Endodermal cell (in vitro differentiated cells): ENCODE data around the gene FHDC1. TPM values are rescaled to one million over a fixed set of nuclear protein-coding genes. Genes with fewer than 3 reads are reported as not detected.

Experiments used
- DNase-seq: peaks from one replicate; pipeline ENCODE4 v3.0.0-alpha.2; 2017
- H3K27ac ChIP-seq: 2 replicates; pipeline ENCODE4 v1.5.1; 2013; ENCODE audit warnings: mild to moderate bottlenecking, low read depth, low read length, moderate library complexity
- H3K27me3 ChIP-seq: 2 replicates; pipeline ENCODE4 v1.6.1; 2013; ENCODE audit warnings: mild to moderate bottlenecking, low read length, moderate library complexity; ENCODE audit not compliant: insufficient read depth, control insufficient read depth, poor library complexity, severe bottlenecking
- H3K36me3 ChIP-seq: 2 replicates; pipeline ENCODE4 v1.7.0; 2013; ENCODE audit warnings: mild to moderate bottlenecking, low read length, moderate library complexity; ENCODE audit not compliant: control insufficient read depth, insufficient read depth
- H3K4me1 ChIP-seq: one replicate; pipeline ENCODE4 v1.7.0; 2013; ENCODE audit warnings: low read length; ENCODE audit not compliant: control insufficient read depth, insufficient read depth
- H3K4me3 ChIP-seq: 2 replicates; pipeline ENCODE4 v1.5.1; 2013; ENCODE audit warnings: mild to moderate bottlenecking, low read length, moderate library complexity
- H3K9ac ChIP-seq: 2 replicates; pipeline ENCODE4 v1.6.1; 2013; ENCODE audit warnings: mild to moderate bottlenecking, low read length, moderate library complexity; ENCODE audit not compliant: poor library complexity, severe bottlenecking; ENCODE audit errors: extremely low read depth
- H3K9me3 ChIP-seq: 2 replicates; pipeline ENCODE4 v1.6.1; 2013; ENCODE audit warnings: mild to moderate bottlenecking, low read length, moderate library complexity; ENCODE audit not compliant: control insufficient read depth
- H3K27ac Mint-ChIP-seq: 2 replicates; pipeline ENCODE4 v1.8.0; 2020; ENCODE audit warnings: mixed read lengths
- H3K27me3 Mint-ChIP-seq: 2 replicates; pipeline ENCODE4 v1.8.0; 2021; ENCODE audit warnings: mild to moderate bottlenecking, mixed read lengths; ENCODE audit not compliant: insufficient read depth
- H3K36me3 Mint-ChIP-seq: 2 replicates; pipeline ENCODE4 v1.8.0; 2020; ENCODE audit warnings: low read depth, mixed read lengths
- H3K4me1 Mint-ChIP-seq: 2 replicates; pipeline ENCODE4 v1.8.0; 2020; ENCODE audit warnings: mixed read lengths
- H3K4me3 Mint-ChIP-seq: 2 replicates; pipeline ENCODE4 v1.8.0; 2020; ENCODE audit warnings: mild to moderate bottlenecking, moderate library complexity, mixed read lengths
- H3K9me3 Mint-ChIP-seq: 2 replicates; pipeline ENCODE4 v1.8.0; 2020; ENCODE audit warnings: mild to moderate bottlenecking, mixed read lengths
- WGBS, 2 experiments: methylation state at CpG; one replicate each; pipeline versions ENCODE4 v1.1.5 to v1.1.7; 2013; ENCODE audit warnings: missing lambda C conversion rate in 2 of 2, mixed read lengths in 1 of 2; ENCODE audit not compliant: insufficient coverage in 1 of 2, insufficient read length in 1 of 2; 5-methylcytosine and 5-hydroxymethylcytosine counted together
- total RNA-seq, 2 donors: library from RNA; stranded (reverse); fragmentation: NEBNext Ultra II Directional in 1 of 2; extraction: Animal tissue kit (Norgen Biotek cat#: 25700) in 1 of 2; gene quantifications; 2 replicates in 1 of 2; 3 replicates in 1 of 2; pipeline ENCODE4 v1.2.1, GENCODE V29; 2021
- TF ChIP-seq, protein P1 (sequence below): fragments of 200-600 bp; sonication (generic); conservative IDR thresholded peaks from 2 replicates; pipeline ENCODE4 v1.5.0; 2021; ENCODE audit warnings: antibody characterized with exemption, mild to moderate bottlenecking

Gene FHDC1
- total RNA-seq, 2 donors from 2014 or later: 2.5 to 7.9 TPM

GRCh38 chr4:152974468-152975379 lies 38.6 kb downstream of the FHDC1 start:
- Mint-ChIP-seq H3K4me1 (no peaks in the 10 kb centered on the region), H3K36me3 (peaks cover 16% of the 10 kb centered on the region), H3K4me3 (no peak overlapping the region), H3K27ac (no peak overlapping the region), H3K9me3 (no peaks in the 10 kb centered on the region), H3K27me3 (no peaks in the 10 kb centered on the region)
- DNase-seq: no peak
- H3K9me3 ChIP-seq: no peaks in the 10 kb centered on the region
- TF ChIP-seq, protein P1, sequence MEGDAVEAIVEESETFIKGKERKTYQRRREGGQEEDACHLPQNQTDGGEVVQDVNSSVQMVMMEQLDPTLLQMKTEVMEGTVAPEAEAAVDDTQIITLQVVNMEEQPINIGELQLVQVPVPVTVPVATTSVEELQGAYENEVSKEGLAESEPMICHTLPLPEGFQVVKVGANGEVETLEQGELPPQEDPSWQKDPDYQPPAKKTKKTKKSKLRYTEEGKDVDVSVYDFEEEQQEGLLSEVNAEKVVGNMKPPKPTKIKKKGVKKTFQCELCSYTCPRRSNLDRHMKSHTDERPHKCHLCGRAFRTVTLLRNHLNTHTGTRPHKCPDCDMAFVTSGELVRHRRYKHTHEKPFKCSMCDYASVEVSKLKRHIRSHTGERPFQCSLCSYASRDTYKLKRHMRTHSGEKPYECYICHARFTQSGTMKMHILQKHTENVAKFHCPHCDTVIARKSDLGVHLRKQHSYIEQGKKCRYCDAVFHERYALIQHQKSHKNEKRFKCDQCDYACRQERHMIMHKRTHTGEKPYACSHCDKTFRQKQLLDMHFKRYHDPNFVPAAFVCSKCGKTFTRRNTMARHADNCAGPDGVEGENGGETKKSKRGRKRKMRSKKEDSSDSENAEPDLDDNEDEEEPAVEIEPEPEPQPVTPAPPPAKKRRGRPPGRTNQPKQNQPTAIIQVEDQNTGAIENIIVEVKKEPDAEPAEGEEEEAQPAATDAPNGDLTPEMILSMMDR: no peak
- 93 to 99% methylated on average over 13 to 28 of the region's 28 CpGs for WGBS, 2 experiments
- H3K36me3 ChIP-seq: peaks cover 19% of the 10 kb centered on the region
- no peaks in the 10 kb centered on the region for H3K4me1 ChIP-seq
- no peak overlapping the region for H3K9ac ChIP-seq
- no peak overlapping the region for H3K27ac ChIP-seq
- no peak overlapping the region for H3K4me3 ChIP-seq
- no peaks in the 10 kb centered on the region for H3K27me3 ChIP-seq

DNA sequence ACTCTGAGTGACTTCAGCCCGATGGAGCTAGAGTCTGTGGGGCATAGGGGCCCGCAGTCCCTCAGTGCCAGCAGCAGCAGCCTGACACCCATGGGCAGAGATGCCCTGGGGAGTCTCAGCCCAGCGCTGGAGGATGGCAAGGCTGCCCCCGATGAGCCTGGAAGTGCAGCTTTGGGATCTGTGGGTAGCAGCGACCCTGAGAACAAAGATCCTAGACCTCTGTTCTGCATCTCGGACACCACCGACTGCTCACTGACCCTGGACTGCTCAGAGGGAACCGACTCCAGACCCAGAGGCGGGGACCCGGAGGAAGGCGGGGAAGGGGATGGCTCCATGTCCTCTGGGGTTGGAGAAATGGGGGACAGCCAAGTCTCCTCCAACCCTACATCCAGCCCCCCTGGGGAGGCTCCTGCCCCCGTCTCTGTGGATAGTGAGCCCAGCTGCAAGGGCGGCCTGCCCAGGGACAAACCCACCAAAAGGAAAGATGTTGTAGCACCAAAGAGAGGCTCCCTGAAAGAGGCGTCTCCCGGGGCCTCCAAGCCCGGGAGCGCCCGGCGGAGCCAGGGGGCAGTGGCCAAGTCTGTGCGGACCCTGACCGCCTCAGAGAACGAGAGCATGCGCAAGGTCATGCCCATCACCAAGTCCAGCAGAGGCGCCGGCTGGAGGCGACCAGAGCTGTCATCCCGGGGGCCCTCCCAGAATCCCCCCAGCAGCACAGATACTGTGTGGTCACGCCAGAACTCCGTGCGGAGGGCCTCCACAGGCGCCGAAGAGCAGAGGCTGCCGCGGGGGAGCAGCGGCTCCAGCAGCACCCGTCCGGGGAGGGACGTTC lies 39.5 kb downstream of the FHDC1 start:
- peaks cover 7% of the 10 kb centered on the region for H3K36me3 Mint-ChIP-seq
- H3K9me3 Mint-ChIP-seq: no peaks in the 10 kb centered on the region
- no peak overlapping the region for H3K27ac ChIP-seq
- H3K36me3 ChIP-seq: peaks cover 13% of the 10 kb centered on the region
- H3K9ac ChIP-seq: no peak overlapping the region
- no peak overlapping the region for H3K27ac Mint-ChIP-seq
- no peaks in the 10 kb centered on the region for H3K27me3 ChIP-seq
- WGBS, 2 experiments: 95 to 98% methylated on average over 25 to 36 of the region's 38 CpGs
- H3K4me1 ChIP-seq: no peaks in the 10 kb centered on the region
- H3K4me1 Mint-ChIP-seq: no peaks in the 10 kb centered on the region
- no peak overlapping the region for H3K4me3 ChIP-seq
- DNase-seq: no peak
- H3K9me3 ChIP-seq: no peaks in the 10 kb centered on the region
- TF ChIP-seq, protein P1: no peak
- H3K4me3 Mint-ChIP-seq: no peak overlapping the region
- no peaks in the 10 kb centered on the region for H3K27me3 Mint-ChIP-seq

DNA sequence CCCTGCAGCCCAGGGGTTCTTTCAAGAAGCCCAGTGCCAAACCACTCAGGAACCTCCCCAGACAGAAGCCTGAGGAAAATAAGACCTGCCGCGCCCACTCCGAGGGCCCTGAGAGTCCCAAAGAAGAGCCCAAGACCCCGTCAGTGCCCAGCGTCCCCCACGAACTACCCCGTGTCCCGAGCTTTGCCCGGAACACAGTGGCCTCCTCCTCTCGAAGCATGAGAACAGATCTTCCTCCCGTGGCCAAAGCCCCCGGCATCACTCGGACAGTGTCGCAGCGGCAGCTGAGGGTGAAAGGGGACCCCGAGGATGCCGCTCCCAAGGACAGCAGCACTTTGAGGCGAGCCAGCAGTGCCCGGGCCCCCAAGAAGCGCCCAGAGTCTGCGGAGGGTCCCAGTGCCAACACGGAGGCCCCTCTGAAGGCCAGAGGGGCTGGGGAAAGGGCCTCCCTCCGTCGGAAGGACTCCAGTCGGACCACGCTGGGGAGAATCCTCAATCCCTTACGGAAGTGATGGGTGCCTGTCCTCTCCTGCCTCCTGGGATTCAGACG lies 40.2 kb downstream of the FHDC1 start:
- WGBS, 2 experiments: 95 to 97% methylated on average over 25 to 28 of the region's 28 CpGs
- no peak overlapping the region for H3K4me3 Mint-ChIP-seq
- H3K27me3 Mint-ChIP-seq: no peaks in the 10 kb centered on the region
- Histone ChIP-seq H3K27ac (no peak overlapping the region), H3K9ac (no peak overlapping the region), H3K4me1 (no peaks in the 10 kb centered on the region), H3K27me3 (no peaks in the 10 kb centered on the region), H3K9me3 (no peaks in the 10 kb centered on the region), H3K4me3 (no peak overlapping the region), H3K36me3 (peaks cover 13% of the 10 kb centered on the region)
- TF ChIP-seq, protein P1: no peak
- no peak for DNase-seq
- H3K27ac Mint-ChIP-seq: no peak overlapping the region
- no peaks in the 10 kb centered on the region for H3K9me3 Mint-ChIP-seq
- H3K36me3 Mint-ChIP-seq: peaks cover 7% of the 10 kb centered on the region
- H3K4me1 Mint-ChIP-seq: no peaks in the 10 kb centered on the region
